ENCODE measurements around the gene SUN2. TPM values are rescaled to one million over a fixed set of nuclear protein-coding genes. Genes with fewer than 3 reads are reported as not detected.

SUN2 gene
- total RNA-seq, 6 experiments from 2014 or later, result 90.4 to 104 (median 100.0) TPM

DNA sequence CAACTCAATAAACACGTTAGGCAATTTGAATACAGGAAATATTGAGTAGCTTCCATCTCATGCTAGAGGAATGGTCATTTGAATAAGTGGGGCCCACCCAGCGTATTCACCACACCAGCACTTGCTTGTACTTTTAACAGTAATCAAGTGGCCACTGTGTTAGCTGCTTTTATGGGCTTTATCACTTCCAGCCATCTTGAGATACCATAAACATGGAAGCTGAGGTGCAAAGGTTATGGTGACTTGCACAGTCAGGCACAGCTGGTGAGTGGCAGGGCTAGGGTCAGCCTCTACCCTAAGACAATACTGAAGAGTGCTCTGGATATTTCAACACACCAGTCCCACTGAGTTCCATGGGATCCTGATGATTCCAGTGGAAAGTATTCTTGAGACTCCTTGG lies 61.7 kb downstream of the SUN2 start:
- Mint-ChIP-seq H3K9me3 (no peaks in the 10 kb centered on the region), H3K4me3 (no peak overlapping the region), H3K27me3 (ENCODE audit: insufficient read depth) (no peaks in the 10 kb centered on the region; the same call in 1 of the 2 replicates), H3K4me1 (ENCODE audit: low read depth) (peaks cover 43% of the 10 kb centered on the region), H3K27ac (no peak overlapping the region), H3K36me3 (ENCODE audit: low read depth) (peaks cover 50% of the 10 kb centered on the region)
- TF ChIP-seq, protein P1, sequence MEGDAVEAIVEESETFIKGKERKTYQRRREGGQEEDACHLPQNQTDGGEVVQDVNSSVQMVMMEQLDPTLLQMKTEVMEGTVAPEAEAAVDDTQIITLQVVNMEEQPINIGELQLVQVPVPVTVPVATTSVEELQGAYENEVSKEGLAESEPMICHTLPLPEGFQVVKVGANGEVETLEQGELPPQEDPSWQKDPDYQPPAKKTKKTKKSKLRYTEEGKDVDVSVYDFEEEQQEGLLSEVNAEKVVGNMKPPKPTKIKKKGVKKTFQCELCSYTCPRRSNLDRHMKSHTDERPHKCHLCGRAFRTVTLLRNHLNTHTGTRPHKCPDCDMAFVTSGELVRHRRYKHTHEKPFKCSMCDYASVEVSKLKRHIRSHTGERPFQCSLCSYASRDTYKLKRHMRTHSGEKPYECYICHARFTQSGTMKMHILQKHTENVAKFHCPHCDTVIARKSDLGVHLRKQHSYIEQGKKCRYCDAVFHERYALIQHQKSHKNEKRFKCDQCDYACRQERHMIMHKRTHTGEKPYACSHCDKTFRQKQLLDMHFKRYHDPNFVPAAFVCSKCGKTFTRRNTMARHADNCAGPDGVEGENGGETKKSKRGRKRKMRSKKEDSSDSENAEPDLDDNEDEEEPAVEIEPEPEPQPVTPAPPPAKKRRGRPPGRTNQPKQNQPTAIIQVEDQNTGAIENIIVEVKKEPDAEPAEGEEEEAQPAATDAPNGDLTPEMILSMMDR (IDR thresholded peaks at IDR 0.05), result no peak
- no peak for DNase-seq

- Mint-ChIP-seq H3K36me3 (ENCODE audit: low read depth) (peaks cover 36% of the 10 kb centered on the region), H3K4me3 (no peak overlapping the region), H3K27ac (no peak overlapping the region), H3K27me3 (ENCODE audit: insufficient read depth) (no peaks in the 10 kb centered on the region; the same call in 1 of the 2 replicates), H3K9me3 (no peaks in the 10 kb centered on the region), H3K4me1 (ENCODE audit: low read depth) (peaks cover 6% of the 10 kb centered on the region)
- no peak for DNase-seq
- TF ChIP-seq, protein P1 (IDR thresholded peaks at IDR 0.05), result no peak
These were observed 66.1 kb downstream of the SUN2 start for GRCh38 chr22:38689651-38690050.

DNA sequence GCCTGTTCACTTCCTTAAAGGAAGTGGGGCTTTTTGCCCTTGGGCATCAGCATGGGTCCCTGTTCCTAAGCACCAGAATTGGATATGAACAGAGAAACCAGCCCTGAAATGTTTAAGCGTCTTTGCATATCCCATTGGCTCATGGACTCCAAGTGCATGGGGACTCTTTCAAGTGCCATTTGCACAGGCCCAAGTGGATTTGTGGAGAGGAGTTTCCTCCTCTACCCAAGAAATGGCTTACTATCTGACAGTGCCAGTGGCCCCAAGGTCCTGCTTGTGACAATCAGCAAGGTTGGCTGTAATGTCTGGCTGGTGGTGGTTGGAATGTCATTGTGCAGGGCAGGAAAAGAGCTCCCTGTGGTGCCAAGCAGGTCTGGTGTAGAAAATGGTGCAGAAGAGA lies 70.0 kb downstream of the SUN2 start:
- TF ChIP-seq, protein P1 (IDR thresholded peaks at IDR 0.05), result no peak
- H3K4me1 Mint-ChIP-seq (ENCODE audit: low read depth), result peaks cover 22% of the 10 kb centered on the region
- no peak overlapping the region for H3K27ac Mint-ChIP-seq
- H3K9me3 Mint-ChIP-seq, result no peaks in the 10 kb centered on the region
- H3K36me3 Mint-ChIP-seq (ENCODE audit: low read depth), result peaks cover 37% of the 10 kb centered on the region
- H3K27me3 Mint-ChIP-seq (ENCODE audit: insufficient read depth), result peaks cover 1% of the 10 kb centered on the region; the same call in 1 of the 2 replicates
- DNase-seq, result no peak
- H3K4me3 Mint-ChIP-seq, result no peak overlapping the region

DNA sequence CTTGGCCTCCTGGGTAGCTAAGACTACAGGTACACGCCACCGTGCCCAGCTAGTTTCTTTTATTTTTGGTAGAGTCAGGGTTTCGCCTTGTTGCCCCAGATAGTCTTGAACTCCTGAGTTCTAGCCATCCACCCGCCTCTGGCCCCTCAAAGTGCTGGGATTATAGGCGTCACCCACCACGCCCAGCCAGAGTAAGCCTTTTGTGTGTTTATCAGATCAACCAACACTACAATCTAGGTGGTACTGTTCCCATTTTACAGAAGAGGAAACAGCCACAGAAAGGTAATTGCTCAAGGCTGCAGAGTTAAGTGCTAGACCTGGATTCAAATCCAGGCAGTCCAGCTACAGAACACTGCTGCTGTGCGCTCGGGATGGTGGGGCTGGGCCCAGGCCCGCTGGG lies 70.9 kb downstream of the SUN2 start:
- TF ChIP-seq, protein P1 (IDR thresholded peaks at IDR 0.05), result no peak
- H3K36me3 Mint-ChIP-seq (ENCODE audit: low read depth), result peaks cover 37% of the 10 kb centered on the region
- DNase-seq, result no peak
- peaks cover 1% of the 10 kb centered on the region; the same call in 1 of the 2 replicates for H3K27me3 Mint-ChIP-seq (ENCODE audit: insufficient read depth)
- no peaks in the 10 kb centered on the region for H3K9me3 Mint-ChIP-seq
- no peak overlapping the region for H3K4me3 Mint-ChIP-seq
- H3K4me1 Mint-ChIP-seq (ENCODE audit: low read depth), result peaks cover 22% of the 10 kb centered on the region
- no peak overlapping the region for H3K27ac Mint-ChIP-seq

Other genes starting within 250 kb of the SUN2 start
- gene DDX17, start 249.7 kb downstream of the SUN2 start, total RNA-seq (2021; fragmentation: NEBNext Ultra II Directional; extraction: Animal tissue kit (Norgen Biotek cat#: 25700)), result 100 to 1,000 TPM; 211 to 246 (median 220) TPM
- 1 to 10 TPM; 2.4 to 6.3 (median 3.3) TPM for gene DMC1, start 185.8 kb downstream of the SUN2 start, total RNA-seq (2021; fragmentation: NEBNext Ultra II Directional; extraction: Animal tissue kit (Norgen Biotek cat#: 25700))
- gene FAM227A, start 99.6 kb downstream of the SUN2 start, total RNA-seq (2021; fragmentation: NEBNext Ultra II Directional; extraction: Animal tissue kit (Norgen Biotek cat#: 25700)), result under 1 TPM; 0.41 to 0.88 (median 0.80) TPM
- gene CBY1, start 99.4 kb downstream of the SUN2 start, total RNA-seq (2021; fragmentation: NEBNext Ultra II Directional; extraction: Animal tissue kit (Norgen Biotek cat#: 25700)), result 10 to 100 TPM; 21.9 to 32.4 (median 25.9) TPM
- 100 to 1,000 TPM; 121 to 141 (median 132) TPM for gene TOMM22, start 74.0 kb downstream of the SUN2 start, total RNA-seq (2021; fragmentation: NEBNext Ultra II Directional; extraction: Animal tissue kit (Norgen Biotek cat#: 25700))
- gene JOSD1, start 55.1 kb downstream of the SUN2 start, total RNA-seq (2021; fragmentation: NEBNext Ultra II Directional; extraction: Animal tissue kit (Norgen Biotek cat#: 25700)), result 10 to 100 TPM; 37.8 to 44.6 (median 41.0) TPM
- 10 to 100 TPM; 32.1 to 40.8 (median 38.4) TPM for gene GTPBP1, start 50.1 kb downstream of the SUN2 start, total RNA-seq (2021; fragmentation: NEBNext Ultra II Directional; extraction: Animal tissue kit (Norgen Biotek cat#: 25700))
- gene DNAL4, start 38.1 kb upstream of the SUN2 start, total RNA-seq (2021; fragmentation: NEBNext Ultra II Directional; extraction: Animal tissue kit (Norgen Biotek cat#: 25700)), result 10 to 100 TPM in 2 of 6 experiments, 1 to 10 TPM in 4; 8.6 to 11.5 (median 9.8) TPM
- gene NPTXR, start 88.0 kb upstream of the SUN2 start, total RNA-seq (2021; fragmentation: NEBNext Ultra II Directional; extraction: Animal tissue kit (Norgen Biotek cat#: 25700)), result 1 to 10 TPM; 1.4 to 5.4 (median 1.6) TPM
- 10 to 100 TPM; 72.0 to 91.5 (median 75.3) TPM for gene CBX6, start 116.2 kb upstream of the SUN2 start, total RNA-seq (2021; fragmentation: NEBNext Ultra II Directional; extraction: Animal tissue kit (Norgen Biotek cat#: 25700))
- gene APOBEC3A, start 201.6 kb upstream of the SUN2 start, total RNA-seq (2021; fragmentation: NEBNext Ultra II Directional; extraction: Animal tissue kit (Norgen Biotek cat#: 25700)), result not detected
- gene APOBEC3B, start 226.3 kb upstream of the SUN2 start, total RNA-seq (2021; fragmentation: NEBNext Ultra II Directional; extraction: Animal tissue kit (Norgen Biotek cat#: 25700)), result 10 to 100 TPM; 14.9 to 44.2 (median 39.4) TPM